Thyroid gland (tissue), 4 donors: ENCODE data around the gene ADI1. TPM values are rescaled to one million over a fixed set of nuclear protein-coding genes. Genes with fewer than 3 reads are reported as not detected.

Experiments
- DNase-seq, 2 donors: peaks; one replicate each; pipeline ENCODE4 v3.0.0-alpha.2; 2019
- H3K27ac ChIP-seq, 3 donors: fragments of 200-600 bp; sonication (generic); 1 replicate in 2 of 3; 2 replicates in 1 of 3; pipeline ENCODE4 v1.5.1; 2016 to 2019; ENCODE audit warnings: mild to moderate bottlenecking in 1 of 3, moderate library complexity in 1 of 3
- H3K27me3 ChIP-seq: fragments of 200-600 bp; sonication (generic); one replicate; pipeline ENCODE4 v1.5.1; 2019
- H3K36me3 ChIP-seq, 2 donors: fragments of 200-600 bp; sonication (generic); one replicate each; pipeline ENCODE4 v1.5.1; 2016 to 2019
- H3K4me1 ChIP-seq, 2 donors: fragments of 200-600 bp; sonication (generic); one replicate each; pipeline ENCODE4 v1.5.1; 2017 to 2019
- H3K4me3 ChIP-seq, 3 donors: fragments of 200-600 bp; sonication (generic); replicated peaks in 1 of 3; 1 replicate in 2 of 3; 2 replicates in 1 of 3; pipeline ENCODE4 v1.5.1; 2016; ENCODE audit warnings: mild to moderate bottlenecking in 1 of 3
- H3K9me3 ChIP-seq: fragments of 200-600 bp; sonication (generic); one replicate; pipeline ENCODE4 v1.5.1; 2017
- POLR2A ChIP-seq, 2 donors: fragments of 450-650 bp; IDR thresholded peaks; one replicate each; pipeline ENCODE4 v1.6.1; 2017; ENCODE audit warnings: antibody characterized with exemption in 2 of 2, mild to moderate bottlenecking in 2 of 2, moderate library complexity in 1 of 2
- WGBS, 2 donors: methylation state at CpG; one replicate each; pipeline ENCODE4 v1.1.5; 2017; 5-methylcytosine and 5-hydroxymethylcytosine counted together
- intact Hi-C: fragments of 100-400 bp; cut with DNase I; formaldehyde crosslinking; loops from one replicate; pipeline ENCODE4 v1.15.1; 2023
- total RNA-seq, 4 donors: library from RNA; depleted of rRNA; stranded (reverse); fragments of >200 nt; gene quantifications; one replicate each; pipeline ENCODE4 v1.2.3, GENCODE V29; 2016
- TF ChIP-seq, protein P1 (sequence below), 6 experiments: fragments of 200-600 bp in 3 of 6; fragments of 450-650 bp in 3 of 6; sonication (generic) in 3 of 6; IDR thresholded peaks; one replicate each; pipeline ENCODE4 v1.5.1; 2016 to 2019; ENCODE audit warnings: antibody characterized with exemption in 6 of 6, mild to moderate bottlenecking in 2 of 6, inconsistent platforms in 1 of 6, moderate library complexity in 1 of 6

Gene ADI1
- total RNA-seq, 4 donors from 2014 or later, result 35.9 to 65.1 (median 59.2) TPM

DNA sequence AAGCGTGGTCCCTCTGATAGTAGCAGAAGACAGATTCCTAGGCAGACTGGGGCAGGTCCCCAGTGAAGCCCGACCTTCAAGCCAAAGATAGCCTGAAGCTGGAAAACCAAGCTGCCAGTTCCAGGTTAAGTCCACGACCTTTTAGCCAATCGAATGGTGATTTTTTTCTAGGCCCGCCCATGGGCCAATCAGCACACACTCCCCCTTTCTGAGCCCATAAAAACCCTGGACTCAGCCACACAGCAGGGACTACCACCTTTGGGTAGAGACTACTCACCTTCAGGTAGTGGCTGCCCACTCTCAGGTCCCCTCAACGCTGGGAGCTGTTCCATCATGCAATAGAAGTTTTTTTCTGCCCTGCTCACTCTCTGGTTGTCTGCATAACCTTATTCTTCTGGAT, 14.5 kb upstream of the ADI1 start:
- Histone ChIP-seq H3K27ac (no peak overlapping the region), H3K4me1 (peaks cover 0 to 14% of the 10 kb centered on the region in 2 donors), H3K36me3 (no peaks in the 10 kb centered on the region), H3K9me3 (no peaks in the 10 kb centered on the region), H3K27me3 (no peaks in the 10 kb centered on the region), H3K4me3 (no peak overlapping the region)
- intact Hi-C loops, result no loop called here
- 92 to 96% methylated on average over 6 of the region's 6 CpGs for WGBS, 2 donors
- DNase-seq, result no peak
- TF ChIP-seq POLR2A (IDR thresholded peaks at IDR 0.05), result no peak
- TF ChIP-seq, protein P1, sequence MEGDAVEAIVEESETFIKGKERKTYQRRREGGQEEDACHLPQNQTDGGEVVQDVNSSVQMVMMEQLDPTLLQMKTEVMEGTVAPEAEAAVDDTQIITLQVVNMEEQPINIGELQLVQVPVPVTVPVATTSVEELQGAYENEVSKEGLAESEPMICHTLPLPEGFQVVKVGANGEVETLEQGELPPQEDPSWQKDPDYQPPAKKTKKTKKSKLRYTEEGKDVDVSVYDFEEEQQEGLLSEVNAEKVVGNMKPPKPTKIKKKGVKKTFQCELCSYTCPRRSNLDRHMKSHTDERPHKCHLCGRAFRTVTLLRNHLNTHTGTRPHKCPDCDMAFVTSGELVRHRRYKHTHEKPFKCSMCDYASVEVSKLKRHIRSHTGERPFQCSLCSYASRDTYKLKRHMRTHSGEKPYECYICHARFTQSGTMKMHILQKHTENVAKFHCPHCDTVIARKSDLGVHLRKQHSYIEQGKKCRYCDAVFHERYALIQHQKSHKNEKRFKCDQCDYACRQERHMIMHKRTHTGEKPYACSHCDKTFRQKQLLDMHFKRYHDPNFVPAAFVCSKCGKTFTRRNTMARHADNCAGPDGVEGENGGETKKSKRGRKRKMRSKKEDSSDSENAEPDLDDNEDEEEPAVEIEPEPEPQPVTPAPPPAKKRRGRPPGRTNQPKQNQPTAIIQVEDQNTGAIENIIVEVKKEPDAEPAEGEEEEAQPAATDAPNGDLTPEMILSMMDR (IDR thresholded peaks at IDR 0.05), result no peak

DNA sequence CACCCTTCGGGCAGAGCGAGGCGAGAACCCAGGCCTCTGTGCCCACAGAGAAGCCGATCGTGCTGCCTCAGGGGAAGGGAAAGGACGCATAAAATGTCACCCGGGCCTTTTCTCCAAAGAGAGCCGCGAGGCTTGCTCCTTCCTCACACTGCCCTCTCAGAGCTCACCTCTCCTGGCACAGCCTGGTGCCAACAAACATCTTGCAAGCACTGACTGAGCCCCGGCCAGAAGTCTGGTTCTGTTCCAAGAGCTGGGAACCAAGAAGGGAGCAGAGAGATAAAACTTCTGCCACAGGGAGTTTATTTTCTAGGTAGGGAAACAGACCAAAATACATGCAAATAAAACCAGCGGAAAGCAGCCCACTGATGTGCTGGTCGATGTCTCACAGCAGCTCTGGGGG, 13.6 kb upstream of the ADI1 start:
- Histone ChIP-seq H3K9me3 (no peaks in the 10 kb centered on the region), H3K36me3 (no peaks in the 10 kb centered on the region), H3K27me3 (no peaks in the 10 kb centered on the region), H3K27ac (no peak overlapping the region), H3K4me3 (no peak overlapping the region), H3K4me1 (peaks cover 0 to 14% of the 10 kb centered on the region in 2 donors)
- no peak for DNase-seq
- 93 to 95% methylated on average over 12 of the region's 12 CpGs for WGBS, 2 donors
- intact Hi-C loops, result no loop called here
- TF ChIP-seq, protein P1 (IDR thresholded peaks at IDR 0.05), result no peak
- no peak for TF ChIP-seq POLR2A (IDR thresholded peaks at IDR 0.05)

DNA sequence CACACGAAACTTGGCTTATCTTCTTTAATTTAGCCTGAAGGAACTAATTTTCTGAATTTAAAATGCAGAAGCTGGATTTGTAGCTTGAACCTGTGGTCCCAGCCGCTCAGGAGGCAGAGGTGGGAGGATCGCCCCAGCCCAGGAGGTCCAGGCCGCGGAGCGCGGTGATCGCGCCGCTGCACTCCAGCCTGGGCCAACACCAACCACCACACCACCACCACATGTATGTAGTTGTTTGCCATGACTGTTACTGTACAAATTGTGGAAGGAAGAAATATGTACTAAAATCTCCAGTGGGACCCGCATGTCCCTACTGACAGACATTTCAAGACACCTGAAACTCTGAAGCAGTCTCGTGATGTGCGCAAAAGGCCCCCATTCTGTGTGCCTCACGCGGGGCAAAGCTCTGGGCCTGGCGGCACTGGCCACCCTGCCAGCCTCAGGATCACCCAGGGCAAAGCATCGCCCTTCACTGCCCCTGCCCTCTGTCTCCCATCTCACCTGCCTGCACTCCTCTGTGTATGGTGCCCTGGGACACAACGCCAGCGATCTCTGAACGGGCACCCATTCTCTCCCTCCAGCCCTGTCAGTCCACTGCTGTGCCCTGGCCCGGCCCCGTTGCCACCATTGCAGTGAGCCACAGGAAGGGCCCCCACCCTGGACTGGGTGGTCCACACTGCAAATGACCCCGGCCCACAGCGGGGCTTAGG, 10.1 kb upstream of the ADI1 start:
- Histone ChIP-seq H3K9me3 (no peaks in the 10 kb centered on the region), H3K4me3 (no peak overlapping the region), H3K27ac (no peak overlapping the region), H3K27me3 (no peaks in the 10 kb centered on the region), H3K36me3 (no peaks in the 10 kb centered on the region), H3K4me1 (peaks cover 6 to 9% of the 10 kb centered on the region in 2 donors)
- DNase-seq, result no peak
- intact Hi-C loops, result no loop called here
- TF ChIP-seq, protein P1 (IDR thresholded peaks at IDR 0.05), result no peak
- TF ChIP-seq POLR2A (IDR thresholded peaks at IDR 0.05), result no peak
- 96 to 97% methylated on average over 22 of the region's 24 CpGs for WGBS, 2 donors

DNA sequence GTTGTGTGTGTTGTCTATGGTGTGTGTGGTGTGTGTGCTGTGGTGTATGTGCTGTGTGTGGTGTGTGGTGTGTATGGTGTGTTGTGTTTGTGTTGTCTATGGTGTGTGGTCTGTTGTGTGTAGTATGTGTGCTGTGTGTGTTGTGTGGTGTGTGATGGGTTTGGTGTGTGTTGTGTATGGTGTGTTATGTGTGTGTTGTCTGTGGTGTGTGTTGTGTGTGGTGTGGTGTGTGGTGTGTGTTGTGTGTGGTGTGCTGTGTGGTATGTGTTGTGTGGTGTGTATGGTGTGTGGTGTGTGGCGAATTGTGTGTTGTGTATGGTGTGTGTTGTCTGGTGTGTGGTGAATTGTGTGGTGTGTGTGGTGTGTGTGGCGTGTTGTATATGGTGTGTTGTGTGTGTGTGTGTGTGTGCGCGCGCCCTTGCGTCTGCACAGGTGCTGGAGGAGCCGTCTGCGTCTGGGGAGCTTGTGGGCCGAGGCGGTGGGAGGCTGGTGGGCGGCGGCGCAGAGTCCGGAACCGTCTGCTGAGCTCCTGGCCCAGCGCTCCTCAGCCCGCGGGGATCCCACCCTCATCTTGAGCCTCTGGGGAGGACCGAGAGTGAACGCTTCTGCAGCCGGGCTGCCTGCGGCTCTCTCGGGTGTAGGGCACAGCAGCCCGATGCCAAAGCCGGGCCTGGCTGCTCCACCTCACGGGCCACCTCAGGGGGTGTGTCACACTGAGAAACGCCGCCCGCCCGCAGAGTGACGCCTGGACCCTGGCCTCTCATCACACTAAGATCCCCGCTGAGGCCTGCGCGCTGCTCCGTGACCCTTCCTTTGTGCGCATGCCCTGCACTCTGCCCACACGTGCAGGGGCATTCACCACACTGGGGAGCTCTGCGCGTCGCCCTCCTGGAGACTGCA, 8.8 kb upstream of the ADI1 start:
- intact Hi-C loops, result no loop called here
- 71 to 93% methylated on average over 29 to 35 of the region's 40 CpGs for WGBS, 2 donors
- Histone ChIP-seq H3K27me3 (no peaks in the 10 kb centered on the region), H3K36me3 (no peaks in the 10 kb centered on the region), H3K9me3 (no peaks in the 10 kb centered on the region), H3K4me3 (no peak overlapping the region), H3K4me1 (peaks cover 13 to 15% of the 10 kb centered on the region in 2 donors), H3K27ac (no peak overlapping the region)
- TF ChIP-seq POLR2A (IDR thresholded peaks at IDR 0.05), result no peak
- TF ChIP-seq, protein P1 (IDR thresholded peaks at IDR 0.05), result no peak
- DNase-seq, result no peak

DNA sequence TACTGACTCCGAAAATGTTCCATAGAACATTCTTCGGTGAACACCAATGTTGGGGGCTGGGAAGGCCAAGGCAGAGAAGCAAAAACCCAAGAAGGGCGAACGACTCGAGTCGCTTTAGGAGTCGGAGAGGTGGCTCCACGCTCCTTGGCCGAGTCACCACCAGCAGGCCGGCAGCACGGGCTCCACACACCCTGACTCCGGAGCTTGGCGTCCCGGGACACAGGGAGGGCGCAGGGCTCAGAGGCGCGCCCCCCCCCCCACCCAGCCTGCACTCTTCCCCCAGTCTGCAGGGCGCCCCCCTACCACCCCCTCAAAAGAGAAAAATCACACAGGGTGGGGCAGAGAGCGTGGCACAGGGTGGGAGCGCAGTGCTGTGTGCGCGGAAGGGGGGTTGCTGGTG, 7.5 kb upstream of the ADI1 start:
- TF ChIP-seq, protein P1 (IDR thresholded peaks at IDR 0.05), result no peak
- no peak for TF ChIP-seq POLR2A (IDR thresholded peaks at IDR 0.05)
- WGBS, 2 donors, result 91% methylated on average over 17 to 22 of the region's 22 CpGs
- intact Hi-C loops, result no loop called here
- DNase-seq, result no peak
- Histone ChIP-seq H3K4me3 (no peak overlapping the region), H3K27me3 (no peaks in the 10 kb centered on the region), H3K9me3 (no peaks in the 10 kb centered on the region), H3K27ac (no peak overlapping the region), H3K36me3 (no peaks in the 10 kb centered on the region), H3K4me1 (peaks cover 13 to 15% of the 10 kb centered on the region in 2 donors)
